Raji (cell line): ENCODE data around the gene DPYSL5.

ENCODE experiments used
- POLR2A ChIP-seq: IDR thresholded peaks from 2 replicates; pipeline ENCODE4 v1.6.1; 2011; ENCODE audit warnings: low read depth, low read length, control low read depth; ENCODE audit not compliant: insufficient read depth

Gene DPYSL5

DNA sequence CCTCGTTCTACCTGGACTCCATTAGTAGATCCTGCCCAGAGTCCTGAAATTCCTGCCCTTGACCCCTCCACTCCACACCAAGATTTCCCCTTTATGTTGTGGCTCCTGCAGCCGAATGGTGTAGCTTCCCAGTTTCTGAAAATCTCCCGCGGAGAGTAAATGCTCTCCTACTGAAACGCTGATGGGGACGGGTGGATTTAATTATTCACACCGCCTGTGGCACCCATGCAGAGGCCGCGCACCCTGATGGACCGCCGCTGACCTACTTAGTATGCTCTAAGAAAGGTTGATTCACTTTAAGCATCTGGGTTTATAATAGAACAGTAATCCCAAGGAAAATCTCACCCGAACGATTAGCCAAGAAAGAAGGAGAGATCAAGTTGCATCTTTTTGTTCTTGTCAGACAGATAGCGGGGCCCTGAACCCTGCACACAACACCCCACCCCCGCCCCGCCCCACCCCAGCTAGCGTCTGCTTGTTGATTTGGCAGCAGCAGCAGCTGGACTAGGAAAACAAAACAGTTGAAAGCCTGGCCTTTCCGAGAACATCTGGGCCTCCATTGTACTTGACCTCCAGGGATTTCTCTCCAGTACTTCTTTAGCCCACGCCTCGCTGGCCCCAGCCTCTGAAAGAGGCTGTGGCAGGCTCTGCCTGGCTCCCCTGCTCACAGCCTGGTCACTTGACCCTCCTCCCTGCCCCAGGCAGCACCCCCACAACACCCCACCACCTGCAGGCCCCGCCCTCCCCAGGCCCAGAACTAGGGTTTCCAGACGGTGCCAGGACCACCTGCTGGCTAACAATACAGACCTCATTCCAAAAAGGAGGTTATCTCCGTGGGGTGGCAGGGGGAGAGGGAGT, 53.6 kb downstream of the DPYSL5 start:
- TF ChIP-seq POLR2A: no peak

DNA sequence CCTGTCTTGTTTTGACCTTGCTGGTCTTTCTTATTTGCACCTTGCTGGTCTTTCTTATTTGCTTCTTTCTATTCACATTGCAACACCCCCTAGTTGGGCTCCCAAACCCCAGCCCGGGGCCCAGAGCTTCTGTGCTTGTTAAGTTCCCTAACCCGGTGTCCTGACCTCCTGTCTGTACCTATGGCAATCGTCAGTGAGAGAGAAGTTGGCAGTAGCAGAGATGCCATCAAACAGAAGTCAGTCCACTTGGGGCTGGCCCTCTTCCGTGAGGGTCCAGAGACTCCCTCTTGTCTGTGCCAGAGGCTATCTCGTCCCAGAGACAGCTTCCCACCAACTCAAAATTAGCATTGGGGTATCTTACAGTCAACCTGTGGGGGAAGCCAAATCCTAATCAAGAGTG, 55.7 kb downstream of the DPYSL5 start:
- no peak for TF ChIP-seq POLR2A

- TF ChIP-seq POLR2A: no peak
Measured at GRCh38 chr2:26904839-26905238, 56.9 kb downstream of the DPYSL5 start.

DNA sequence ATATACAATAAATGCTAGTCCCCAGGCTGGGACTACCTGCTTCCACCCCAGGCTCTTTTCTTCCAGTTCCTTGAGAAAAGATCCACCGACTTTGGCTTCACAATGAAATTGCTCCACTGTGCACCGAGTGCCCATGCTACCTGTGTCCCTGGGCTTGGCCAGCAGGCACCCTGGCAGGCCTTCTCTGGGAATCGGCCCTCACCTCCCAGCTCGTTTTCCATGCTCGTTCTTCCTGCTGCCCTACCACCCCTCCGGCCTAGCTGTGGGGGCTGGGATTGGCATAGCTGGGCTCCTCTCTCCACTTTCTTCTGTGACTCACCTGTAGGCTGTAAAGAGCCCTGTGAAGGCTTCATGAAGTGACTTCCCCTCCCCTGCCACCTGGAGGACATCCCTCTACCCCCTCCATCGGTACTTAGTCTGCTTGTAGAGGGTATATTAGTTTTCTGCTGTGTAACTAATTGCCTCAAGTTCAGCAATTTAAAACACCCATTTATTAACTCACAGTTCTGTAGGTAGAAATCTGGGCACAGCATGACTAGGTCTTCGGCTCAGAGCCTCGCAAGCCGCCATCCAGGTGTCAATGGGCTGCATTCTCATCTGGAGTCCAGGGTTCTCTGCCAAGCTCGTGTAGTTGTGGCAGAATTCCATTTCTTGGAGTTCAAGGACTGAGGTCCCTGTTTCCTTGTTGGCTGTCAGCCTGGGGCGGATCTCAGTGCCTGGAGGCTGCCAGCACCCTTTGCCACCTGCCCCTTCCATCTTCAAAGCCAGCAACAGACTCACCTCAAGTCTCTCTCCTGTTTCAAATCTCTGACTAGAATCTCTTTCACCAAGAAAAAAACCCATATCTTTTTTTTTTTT, 57.6 kb downstream of the DPYSL5 start:
- no peak for TF ChIP-seq POLR2A

DNA sequence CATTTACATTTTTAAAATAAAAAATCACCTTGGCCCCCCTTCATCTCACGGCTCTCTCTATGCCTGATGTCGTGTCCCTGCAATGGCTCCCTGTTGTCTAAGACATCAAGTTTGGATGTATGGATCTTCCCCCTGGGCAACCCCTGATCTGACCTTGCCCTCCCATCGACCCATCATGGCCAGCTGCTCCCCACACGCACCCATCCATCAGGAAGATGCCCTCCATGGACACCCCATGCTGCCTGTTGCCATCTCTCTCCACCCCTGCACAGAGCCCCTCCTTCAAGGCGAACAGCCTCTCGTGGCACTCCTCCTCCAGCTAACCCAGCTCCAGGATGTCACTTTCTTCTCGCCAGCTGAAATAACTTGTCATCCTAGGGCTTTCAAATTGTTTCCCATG, 59.5 kb downstream of the DPYSL5 start:
- TF ChIP-seq POLR2A: no peak

- no peak for TF ChIP-seq POLR2A
Measured at GRCh38 chr2:26910176-26910575, 62.2 kb downstream of the DPYSL5 start.

- no peak for TF ChIP-seq POLR2A
Measured at GRCh38 chr2:26911911-26912861, 64.3 kb downstream of the DPYSL5 start.

GRCh38 chr2:26913606-26913998, 65.7 kb downstream of the DPYSL5 start:
- no peak for TF ChIP-seq POLR2A

DNA sequence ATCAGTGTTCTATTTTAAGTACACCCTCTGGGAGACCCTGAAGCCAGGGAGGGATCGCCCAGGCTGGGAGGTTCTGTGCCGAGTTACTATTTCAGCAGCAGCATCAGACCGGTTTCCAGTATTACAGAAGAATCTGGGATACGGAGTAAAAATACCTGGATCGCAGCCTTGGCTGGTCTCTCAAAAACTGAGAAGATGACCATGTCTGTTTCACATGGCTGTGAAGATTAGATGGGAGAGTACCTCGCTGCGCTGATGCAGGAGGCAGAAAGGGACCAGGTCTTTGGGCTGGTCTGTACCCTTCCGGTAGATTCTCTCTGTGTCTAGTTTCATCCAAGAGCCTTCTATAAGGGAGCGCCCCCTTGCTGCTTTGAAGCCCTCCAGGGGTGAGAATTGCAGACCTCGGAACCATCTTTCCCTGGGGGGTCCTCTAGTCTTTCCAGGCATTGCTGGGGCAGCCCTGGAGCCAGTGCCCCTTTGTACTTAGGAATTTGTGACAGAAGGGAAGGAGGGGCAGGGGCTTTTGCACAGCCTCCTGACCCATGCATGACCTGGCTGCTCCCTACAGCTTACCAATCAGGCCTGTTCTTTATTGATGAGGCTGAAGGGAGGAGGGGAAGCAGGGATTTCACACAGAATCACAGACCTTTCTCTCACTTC, 66.2 kb downstream of the DPYSL5 start:
- TF ChIP-seq POLR2A: no peak

- TF ChIP-seq POLR2A: no peak
Measured at GRCh38 chr2:26914659-26915310, 66.9 kb downstream of the DPYSL5 start.

GRCh38 chr2:26915316-26915715, 67.4 kb downstream of the DPYSL5 start:
- TF ChIP-seq POLR2A: no peak

- no peak for TF ChIP-seq POLR2A
Measured at GRCh38 chr2:26916128-26916692, 68.3 kb downstream of the DPYSL5 start.

GRCh38 chr2:26917135-26917836, 69.4 kb downstream of the DPYSL5 start:
- TF ChIP-seq POLR2A: no peak
